Stimulated activated CD8-positive, alpha-beta memory T cell treated with anti-CD3 and anti-CD28 coated beads, Interleukin-12 subunit alpha, Interleukin-12 subunit beta, amount 100 ng/mL, for 4 hours (primary cell): ENCODE measurements around the gene THOP1.

Experiments
- DNase-seq: peaks from one replicate; pipeline ENCODE4 v3.0.0-alpha.2; 2020; ENCODE audit warnings: low read depth

Gene THOP1

GRCh38 chr19:2804156-2805004, 19.1 kb downstream of the THOP1 start:
- DNase-seq, result no peak

- DNase-seq, result no peak
Measured at GRCh38 chr19:2805261-2805900, 20.1 kb downstream of the THOP1 start.

- no peak for DNase-seq
Measured at GRCh38 chr19:2805991-2806649, 20.8 kb downstream of the THOP1 start.

DNA sequence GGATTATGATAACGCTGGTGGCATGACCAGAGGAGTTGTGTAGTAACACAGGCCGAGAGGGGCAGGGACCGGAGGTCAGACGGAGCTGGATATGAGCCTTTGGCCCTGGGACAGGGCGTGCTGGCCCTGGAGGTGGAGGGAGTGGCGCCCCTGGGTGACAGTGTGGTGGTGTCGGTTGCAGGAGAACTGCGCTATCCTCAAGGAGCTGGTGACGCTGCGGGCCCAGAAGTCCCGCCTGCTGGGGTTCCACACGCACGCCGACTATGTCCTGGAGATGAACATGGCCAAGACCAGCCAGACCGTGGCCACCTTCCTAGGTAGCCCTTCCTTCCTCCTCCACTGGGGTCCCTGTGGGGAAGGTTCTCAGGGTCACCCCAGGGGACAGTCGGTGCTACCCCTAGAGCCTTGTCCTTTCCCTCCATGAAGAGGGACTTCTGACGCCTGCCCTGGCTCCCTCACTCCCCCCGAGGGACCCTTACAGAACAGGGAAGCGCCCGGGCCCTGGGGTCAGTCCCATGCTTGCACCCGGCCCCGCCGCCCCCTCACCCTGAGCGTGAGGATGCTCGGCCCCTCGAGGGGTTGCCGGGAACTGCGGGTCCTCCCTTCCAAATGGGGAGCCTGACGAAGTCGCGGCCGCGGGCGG, 21.6 kb downstream of the THOP1 start:
- DNase-seq, result no peak

DNA sequence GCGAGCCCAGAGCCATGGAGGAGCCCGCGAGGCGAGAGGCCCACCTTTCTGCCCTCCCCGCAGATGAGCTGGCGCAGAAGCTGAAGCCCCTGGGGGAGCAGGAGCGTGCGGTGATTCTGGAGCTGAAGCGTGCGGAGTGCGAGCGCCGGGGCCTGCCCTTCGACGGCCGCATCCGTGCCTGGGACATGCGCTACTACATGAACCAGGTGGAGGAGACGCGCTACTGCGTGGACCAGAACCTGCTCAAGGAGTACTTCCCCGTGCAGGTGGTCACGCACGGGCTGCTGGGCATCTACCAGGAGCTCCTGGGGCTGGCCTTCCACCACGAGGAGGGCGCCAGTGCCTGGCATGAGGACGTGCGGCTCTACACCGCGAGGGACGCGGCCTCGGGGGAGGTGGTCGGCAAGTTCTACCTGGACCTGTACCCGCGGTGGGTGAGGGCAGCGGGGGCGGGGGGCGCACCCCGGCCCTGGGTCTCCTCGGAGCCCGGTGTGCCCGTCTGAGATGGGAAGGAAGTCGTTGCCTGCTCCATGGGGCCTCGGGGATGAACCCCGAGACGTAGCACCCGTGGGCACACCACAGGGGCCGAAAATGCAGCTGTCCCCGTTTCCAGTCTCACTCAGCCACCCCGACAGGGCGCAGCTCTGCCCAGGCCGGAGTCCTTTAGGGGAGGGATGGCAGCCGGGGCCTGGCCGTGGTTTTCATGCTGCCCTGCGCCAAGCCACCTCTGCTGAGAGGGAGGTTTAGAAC, 22.3 kb downstream of the THOP1 start:
- no peak for DNase-seq

DNA sequence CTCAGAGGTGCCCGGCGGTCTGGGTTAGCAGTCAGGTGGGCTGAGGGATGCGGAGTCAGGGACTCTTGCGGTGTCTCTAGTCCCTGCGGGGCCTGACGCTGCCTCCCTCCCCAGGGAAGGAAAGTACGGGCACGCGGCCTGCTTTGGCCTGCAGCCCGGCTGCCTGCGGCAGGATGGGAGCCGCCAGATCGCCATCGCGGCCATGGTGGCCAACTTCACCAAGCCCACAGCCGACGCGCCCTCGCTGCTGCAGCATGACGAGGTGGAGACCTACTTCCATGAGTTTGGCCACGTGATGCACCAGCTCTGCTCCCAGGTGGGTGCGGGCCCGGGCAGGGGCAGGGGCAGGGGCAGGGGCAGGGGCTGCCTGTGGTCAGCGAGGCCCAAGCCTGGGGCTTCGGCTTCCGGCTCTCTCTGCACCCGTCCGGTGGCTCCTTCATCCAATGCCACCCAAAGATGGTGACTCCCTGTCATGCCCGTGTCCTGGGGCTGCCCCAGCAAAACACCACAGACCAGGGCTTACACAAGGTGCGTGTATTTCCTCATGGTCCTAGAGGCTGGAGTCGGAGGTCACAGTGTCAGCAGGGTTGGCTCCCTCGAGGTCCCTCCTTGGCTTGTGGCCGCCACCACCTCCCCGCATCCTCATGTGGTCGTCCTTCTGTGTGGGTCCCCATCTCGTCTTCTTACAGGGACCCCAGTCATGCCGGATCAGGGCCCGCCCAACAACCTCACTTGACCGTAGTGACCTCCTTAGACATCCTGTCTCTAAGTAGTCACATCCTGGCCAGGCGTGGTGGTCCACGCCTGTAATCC, 23.0 kb downstream of the THOP1 start:
- DNase-seq, result no peak

- no peak for DNase-seq
Measured at GRCh38 chr19:2809387-2810140, 24.3 kb downstream of the THOP1 start.

DNA sequence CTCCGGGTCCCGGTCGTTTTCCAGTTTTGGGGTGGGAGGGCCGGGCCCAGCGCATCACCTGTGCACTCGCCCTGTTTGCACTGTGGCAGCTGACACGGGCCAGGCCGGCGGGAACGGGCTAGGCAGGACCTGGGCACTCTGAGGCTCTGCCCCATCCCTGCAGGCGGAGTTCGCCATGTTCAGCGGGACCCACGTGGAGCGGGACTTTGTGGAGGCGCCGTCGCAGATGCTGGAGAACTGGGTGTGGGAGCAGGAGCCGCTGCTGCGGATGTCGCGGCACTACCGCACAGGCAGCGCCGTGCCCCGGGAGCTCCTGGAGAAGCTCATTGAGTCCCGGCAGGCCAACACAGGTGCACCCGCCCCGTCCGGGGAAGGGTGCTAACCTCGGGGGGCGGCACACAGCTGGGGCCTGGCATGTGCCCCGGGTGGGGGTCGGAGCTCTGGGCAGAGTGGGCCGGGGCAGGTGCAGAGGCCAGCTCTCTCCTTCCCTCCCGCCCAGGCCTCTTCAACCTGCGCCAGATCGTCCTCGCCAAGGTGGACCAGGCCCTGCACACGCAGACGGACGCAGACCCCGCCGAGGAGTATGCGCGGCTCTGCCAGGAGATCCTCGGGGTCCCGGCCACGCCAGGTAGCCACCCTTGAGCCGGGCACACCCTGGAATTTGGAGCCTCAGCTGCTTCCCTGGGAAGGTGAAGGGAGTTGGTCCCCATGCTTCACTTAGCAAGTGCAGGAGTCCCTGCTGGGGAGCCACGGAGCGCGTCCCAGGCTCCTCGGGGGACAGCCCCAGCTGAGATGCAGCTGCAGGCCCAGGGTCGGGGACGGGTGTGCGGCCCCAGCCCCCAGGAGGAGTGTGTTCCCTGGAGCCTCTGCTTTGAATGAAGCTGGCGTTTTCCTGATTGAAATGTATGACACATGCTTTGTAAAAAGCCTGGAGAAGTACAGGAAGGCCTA, 25.1 kb downstream of the THOP1 start:
- no peak for DNase-seq

DNA sequence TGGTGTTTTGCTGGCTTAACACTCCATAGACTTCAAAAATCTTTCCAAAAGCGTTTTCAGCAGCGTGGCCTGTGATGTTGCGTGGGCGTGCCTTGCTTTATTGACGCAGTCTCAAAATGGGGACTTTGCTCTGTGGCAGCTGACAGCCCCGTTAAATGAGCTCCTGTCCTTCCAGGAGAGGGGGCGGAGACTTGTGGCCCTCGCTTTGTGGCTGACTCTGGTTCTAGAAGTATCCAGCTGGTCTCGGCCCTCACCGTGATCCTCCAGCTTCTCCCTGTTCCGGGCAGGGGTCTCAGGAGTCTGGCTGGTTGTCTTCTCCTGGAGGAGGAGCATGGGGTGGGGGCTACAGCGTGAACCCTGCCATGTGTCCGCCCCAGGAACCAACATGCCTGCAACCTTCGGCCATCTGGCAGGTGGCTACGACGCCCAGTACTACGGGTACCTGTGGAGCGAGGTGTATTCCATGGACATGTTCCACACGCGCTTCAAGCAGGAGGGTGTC, 26.0 kb downstream of the THOP1 start:
- DNase-seq, result no peak

DNA sequence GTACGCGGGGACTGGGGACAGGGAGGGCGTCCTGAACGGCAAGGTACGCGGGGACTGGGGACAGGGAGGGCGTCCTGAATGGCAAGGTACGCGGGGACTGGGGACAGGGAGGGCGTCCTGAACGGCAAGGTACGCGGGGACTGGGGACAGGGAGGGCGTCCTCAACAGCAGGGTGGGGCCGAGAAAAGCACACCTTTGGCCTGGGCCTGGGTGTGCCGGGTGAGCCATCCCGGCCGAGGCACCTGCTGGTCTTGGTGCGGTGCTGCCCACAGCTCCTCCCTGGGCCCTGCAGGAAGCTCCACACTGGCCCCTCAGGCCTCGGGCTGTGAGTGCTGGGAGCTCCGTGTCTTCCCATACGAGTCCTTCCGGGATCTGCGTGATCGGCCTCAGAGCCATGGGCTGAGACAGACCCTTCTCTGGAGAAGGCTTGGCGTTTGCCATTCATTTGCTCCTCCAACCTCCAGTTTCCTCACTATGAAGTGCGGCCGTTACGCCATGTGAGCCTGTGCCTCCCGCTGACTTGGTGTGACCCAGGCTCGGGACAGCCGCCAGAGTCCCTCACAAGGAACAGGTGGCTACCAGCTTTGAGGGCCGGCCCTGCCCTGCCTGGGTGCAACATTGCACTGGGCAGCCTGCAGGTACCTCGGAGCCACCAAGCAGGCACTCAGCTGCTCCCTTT, 26.6 kb downstream of the THOP1 start:
- DNase-seq, result no peak

GRCh38 chr19:2812414-2813234, 27.3 kb downstream of the THOP1 start:
- DNase-seq, result no peak

GRCh38 chr19:2813235-2814160, 28.2 kb downstream of the THOP1 start:
- DNase-seq, result no peak

- DNase-seq, result no peak
Measured at GRCh38 chr19:2814426-2814825, 29.1 kb downstream of the THOP1 start.

GRCh38 chr19:2815191-2815614, 29.9 kb downstream of the THOP1 start:
- no peak for DNase-seq

GRCh38 chr19:2815923-2816322, 30.6 kb downstream of the THOP1 start:
- DNase-seq, result no peak

GRCh38 chr19:2816641-2817040, 31.3 kb downstream of the THOP1 start:
- no peak for DNase-seq
